ENCODE measurements around the gene RNF121.

The RNF121 gene

DNA sequence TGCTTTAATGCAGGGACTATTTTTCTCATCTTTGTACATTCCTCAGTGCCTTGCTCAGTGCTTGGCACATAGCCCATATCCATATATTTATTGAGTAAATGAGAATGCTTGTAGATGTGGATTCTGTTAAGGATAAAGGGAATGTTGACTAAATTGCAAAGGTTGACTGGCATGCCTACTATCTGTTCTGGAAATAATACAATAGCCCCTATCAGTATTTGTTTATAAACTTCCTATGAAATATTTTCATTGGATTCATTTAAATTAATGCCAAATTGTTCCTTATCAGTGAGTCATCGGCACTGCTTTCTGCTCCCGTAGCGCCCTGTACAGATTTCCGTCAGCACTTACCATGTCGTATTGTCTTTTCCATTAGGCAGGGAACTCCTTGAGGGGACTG is 8.0 kb downstream of the RNF121 start:
- DNase-seq (ENCODE audit: low read depth): no peak
- H3K4me3 ChIP-seq (ENCODE audit: low read depth, low read length): no peak overlapping the region

DNA sequence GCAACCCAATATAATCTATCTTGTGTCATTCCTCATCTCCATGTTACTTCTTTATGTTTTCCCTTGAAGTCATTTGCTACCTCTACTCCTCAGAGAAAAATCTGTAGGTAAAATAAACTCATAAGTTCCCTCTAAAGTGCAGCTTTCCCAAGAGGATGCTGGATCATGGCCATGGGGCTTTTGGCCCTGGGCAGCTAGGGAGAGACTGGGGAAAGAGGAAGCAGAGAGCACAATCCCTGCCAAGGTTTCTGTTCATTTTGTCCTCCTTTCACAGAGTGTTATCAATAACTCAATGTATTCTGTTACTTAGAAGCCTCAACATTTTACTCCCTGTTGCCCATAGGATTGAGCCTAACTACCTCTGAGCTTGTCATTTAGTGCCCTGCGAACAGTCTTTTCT is 9.0 kb downstream of the RNF121 start:
- DNase-seq (ENCODE audit: low read depth): no peak
- no peak overlapping the region for H3K4me3 ChIP-seq (ENCODE audit: low read depth, low read length)
- no peak for TF ChIP-seq POLR2A (IDR thresholded peaks at IDR 0.05; ENCODE audit: extremely low read depth, insufficient read length)

More for the DNA sequence above, 8.0 kb downstream of the RNF121 start:
- TF ChIP-seq MYC (IDR thresholded peaks at IDR 0.05; ENCODE audit: low read depth, low read length) (no peak), POLR2A (IDR thresholded peaks at IDR 0.05; ENCODE audit: extremely low read depth, insufficient read length) (no peak)
- TF ChIP-seq, protein P1, sequence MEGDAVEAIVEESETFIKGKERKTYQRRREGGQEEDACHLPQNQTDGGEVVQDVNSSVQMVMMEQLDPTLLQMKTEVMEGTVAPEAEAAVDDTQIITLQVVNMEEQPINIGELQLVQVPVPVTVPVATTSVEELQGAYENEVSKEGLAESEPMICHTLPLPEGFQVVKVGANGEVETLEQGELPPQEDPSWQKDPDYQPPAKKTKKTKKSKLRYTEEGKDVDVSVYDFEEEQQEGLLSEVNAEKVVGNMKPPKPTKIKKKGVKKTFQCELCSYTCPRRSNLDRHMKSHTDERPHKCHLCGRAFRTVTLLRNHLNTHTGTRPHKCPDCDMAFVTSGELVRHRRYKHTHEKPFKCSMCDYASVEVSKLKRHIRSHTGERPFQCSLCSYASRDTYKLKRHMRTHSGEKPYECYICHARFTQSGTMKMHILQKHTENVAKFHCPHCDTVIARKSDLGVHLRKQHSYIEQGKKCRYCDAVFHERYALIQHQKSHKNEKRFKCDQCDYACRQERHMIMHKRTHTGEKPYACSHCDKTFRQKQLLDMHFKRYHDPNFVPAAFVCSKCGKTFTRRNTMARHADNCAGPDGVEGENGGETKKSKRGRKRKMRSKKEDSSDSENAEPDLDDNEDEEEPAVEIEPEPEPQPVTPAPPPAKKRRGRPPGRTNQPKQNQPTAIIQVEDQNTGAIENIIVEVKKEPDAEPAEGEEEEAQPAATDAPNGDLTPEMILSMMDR (IDR thresholded peaks at IDR 0.05; ENCODE audit: low read depth, low read length): no peak

DNA sequence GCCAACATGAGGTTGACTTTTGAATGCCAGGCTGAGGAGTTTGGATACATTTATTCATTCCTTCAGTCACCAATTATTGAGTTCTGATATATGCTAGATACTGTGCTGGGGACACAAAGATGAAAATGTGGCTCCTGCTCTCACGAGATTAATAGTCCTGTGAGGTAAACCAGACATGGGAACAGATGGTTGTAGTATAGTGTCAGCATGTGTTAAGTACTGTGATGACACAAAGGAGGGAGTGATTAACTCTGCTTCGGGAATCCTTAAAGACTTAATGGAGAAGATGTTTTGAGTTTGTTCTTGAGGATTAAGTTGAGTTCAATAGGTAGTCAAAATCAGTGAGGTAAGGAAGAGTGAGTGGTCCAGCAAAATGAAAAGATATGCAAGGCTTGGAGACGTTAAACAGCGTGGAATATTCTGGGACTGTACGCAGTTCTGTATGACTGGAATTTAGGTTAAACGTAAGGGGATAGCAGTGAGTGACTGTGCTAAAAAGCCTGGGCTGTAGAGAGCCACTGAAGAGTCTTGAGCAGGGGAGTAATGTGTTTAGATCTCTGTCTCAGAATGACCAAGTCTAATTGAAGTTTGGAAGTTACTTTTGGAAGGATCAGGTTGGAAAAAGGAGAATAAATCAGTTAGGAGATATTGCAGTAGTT is 11.8 kb downstream of the RNF121 start:
- TF ChIP-seq, protein P1 (IDR thresholded peaks at IDR 0.05; ENCODE audit: low read depth, low read length): no peak
- TF ChIP-seq POLR2A (IDR thresholded peaks at IDR 0.05; ENCODE audit: extremely low read depth, insufficient read length) (no peak), MYC (IDR thresholded peaks at IDR 0.05; ENCODE audit: low read depth, low read length) (no peak)
- TF ChIP-seq, protein P2, sequence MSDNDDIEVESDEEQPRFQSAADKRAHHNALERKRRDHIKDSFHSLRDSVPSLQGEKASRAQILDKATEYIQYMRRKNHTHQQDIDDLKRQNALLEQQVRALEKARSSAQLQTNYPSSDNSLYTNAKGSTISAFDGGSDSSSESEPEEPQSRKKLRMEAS (IDR thresholded peaks at IDR 0.05; ENCODE audit: low read depth, low read length): no peak
- no peak overlapping the region for H3K4me3 ChIP-seq (ENCODE audit: low read depth, low read length)
- DNase-seq (ENCODE audit: low read depth): no peak

DNA sequence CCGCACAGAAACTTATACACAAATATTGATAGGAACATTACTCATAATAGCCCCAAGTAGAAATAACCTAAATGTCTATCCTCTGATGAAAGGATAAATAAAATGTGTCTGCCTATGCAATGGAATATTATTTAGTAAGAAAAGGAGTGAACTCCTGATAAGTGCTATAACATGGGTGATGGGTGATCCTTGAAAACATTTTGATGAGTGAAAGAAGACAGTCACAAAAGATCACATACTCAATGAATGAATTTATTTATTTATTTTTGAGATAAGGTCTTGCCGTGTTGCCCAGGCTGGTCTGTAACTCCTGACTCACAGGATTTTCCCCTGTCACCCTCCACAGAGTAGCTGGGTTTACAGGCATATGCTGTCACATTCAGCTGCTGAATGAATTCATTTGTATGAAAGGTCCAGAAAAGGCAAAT is 17.3 kb downstream of the RNF121 start:
- H3K4me3 ChIP-seq (ENCODE audit: low read depth, low read length): no peak overlapping the region
- TF ChIP-seq, protein P2 (IDR thresholded peaks at IDR 0.05; ENCODE audit: low read depth, low read length): no peak
- TF ChIP-seq MYC (IDR thresholded peaks at IDR 0.05; ENCODE audit: low read depth, low read length) (no peak), POLR2A (IDR thresholded peaks at IDR 0.05; ENCODE audit: extremely low read depth, insufficient read length) (no peak)
- TF ChIP-seq, protein P1 (IDR thresholded peaks at IDR 0.05; ENCODE audit: low read depth, low read length): no peak
- no peak for DNase-seq (ENCODE audit: low read depth)

DNA sequence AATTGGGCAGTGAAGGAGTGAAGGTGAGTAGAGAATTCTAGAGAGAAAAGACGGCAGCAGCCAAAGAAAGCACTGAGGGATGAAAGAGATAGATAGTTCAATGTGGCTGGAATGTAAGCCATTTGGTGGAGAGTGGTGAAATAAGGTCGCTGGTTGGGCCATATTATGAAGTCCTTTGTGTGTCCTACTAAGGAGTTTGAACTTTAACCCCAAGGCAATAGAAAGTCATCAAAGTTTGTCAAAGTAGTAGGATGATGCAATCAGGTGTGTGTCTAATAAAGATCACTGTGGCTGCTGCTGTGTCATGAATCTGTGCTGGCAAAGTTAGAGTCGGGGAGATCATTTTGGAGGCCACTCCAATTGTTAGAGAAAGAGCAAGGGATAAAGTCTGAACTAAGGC is 18.7 kb downstream of the RNF121 start:
- H3K4me3 ChIP-seq (ENCODE audit: low read depth, low read length): no peak overlapping the region
- TF ChIP-seq, protein P2 (IDR thresholded peaks at IDR 0.05; ENCODE audit: low read depth, low read length): no peak
- no peak for TF ChIP-seq POLR2A (IDR thresholded peaks at IDR 0.05; ENCODE audit: extremely low read depth, insufficient read length)
- TF ChIP-seq, protein P1 (IDR thresholded peaks at IDR 0.05; ENCODE audit: low read depth, low read length): no peak
- no peak for DNase-seq (ENCODE audit: low read depth)

DNA sequence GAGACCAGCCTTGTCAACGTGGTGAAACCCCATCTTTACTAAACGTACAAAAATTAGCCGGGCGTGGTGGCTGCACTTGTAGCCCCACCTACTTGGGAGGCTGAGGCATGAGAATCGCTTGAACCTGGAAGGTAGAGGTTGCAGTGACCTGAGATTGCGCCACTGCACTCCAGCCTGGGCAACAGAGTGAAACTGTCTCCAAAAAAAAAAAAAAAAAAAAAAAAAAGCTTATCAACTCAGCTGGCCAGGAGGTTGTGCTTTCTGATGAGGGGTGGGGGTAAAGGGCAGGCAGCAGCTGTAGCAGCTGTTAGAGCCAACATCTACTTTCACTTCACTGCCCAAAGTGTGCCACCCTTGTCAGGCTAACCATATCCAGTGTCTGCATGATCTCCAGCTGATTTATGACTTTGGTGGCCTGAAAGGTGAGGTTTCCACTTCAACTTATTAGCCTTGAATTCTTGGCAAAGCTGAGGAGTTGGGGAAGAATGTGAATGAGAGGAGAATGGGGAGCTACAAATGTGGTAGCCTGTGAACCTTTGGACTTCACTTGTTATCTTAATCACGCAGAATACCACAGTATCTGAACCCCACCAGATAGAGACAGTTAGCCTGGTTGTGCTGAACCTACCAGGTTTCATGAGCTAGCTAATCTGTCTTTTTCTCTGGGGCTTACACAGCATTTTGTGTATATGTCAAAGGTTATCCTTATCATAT is 19.6 kb downstream of the RNF121 start:
- no peak overlapping the region for H3K4me3 ChIP-seq (ENCODE audit: low read depth, low read length)
- TF ChIP-seq, protein P1 (IDR thresholded peaks at IDR 0.05; ENCODE audit: low read depth, low read length): no peak
- TF ChIP-seq MYC (IDR thresholded peaks at IDR 0.05; ENCODE audit: low read depth, low read length) (no peak), POLR2A (IDR thresholded peaks at IDR 0.05; ENCODE audit: extremely low read depth, insufficient read length) (no peak)
- no peak for DNase-seq (ENCODE audit: low read depth)

Measured in NB4 (cell line).